Hematopoietic multipotent progenitor cell treated with erythropoietin and hydrocortisone succinate and interleukin-3 and kit ligand, for 6 days (in vitro differentiated cells): ENCODE data around the gene PTPN14.
A peak's percentile ranks its signal among the peaks of the same experiment; 100 is the strongest.

Experiments
- DNase-seq: peaks from one replicate; pipeline ENCODE4 v3.0.0-alpha.2; 2015

The PTPN14 gene

DNA sequence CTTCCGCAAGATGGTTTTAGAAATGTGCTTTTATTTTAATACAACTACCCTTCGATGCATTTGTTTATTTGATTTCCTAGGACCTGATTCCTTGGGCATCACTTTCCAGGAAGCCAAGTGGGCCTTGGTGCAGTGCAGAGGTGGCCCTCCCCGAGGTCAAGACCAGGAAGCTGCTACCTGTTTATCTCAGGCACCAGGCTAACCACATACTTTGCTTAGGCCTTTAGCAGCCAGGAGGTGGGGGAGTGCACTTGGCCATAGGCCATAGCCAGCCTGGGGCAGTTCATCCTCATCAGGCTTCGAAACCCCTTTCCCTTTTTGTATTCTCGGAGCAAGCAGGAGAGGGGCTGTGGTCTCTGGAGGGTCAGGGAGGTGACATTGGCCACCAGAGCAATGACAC, 225.0 kb downstream of the PTPN14 start:
- peak; percentile 56 for DNase-seq

DNA sequence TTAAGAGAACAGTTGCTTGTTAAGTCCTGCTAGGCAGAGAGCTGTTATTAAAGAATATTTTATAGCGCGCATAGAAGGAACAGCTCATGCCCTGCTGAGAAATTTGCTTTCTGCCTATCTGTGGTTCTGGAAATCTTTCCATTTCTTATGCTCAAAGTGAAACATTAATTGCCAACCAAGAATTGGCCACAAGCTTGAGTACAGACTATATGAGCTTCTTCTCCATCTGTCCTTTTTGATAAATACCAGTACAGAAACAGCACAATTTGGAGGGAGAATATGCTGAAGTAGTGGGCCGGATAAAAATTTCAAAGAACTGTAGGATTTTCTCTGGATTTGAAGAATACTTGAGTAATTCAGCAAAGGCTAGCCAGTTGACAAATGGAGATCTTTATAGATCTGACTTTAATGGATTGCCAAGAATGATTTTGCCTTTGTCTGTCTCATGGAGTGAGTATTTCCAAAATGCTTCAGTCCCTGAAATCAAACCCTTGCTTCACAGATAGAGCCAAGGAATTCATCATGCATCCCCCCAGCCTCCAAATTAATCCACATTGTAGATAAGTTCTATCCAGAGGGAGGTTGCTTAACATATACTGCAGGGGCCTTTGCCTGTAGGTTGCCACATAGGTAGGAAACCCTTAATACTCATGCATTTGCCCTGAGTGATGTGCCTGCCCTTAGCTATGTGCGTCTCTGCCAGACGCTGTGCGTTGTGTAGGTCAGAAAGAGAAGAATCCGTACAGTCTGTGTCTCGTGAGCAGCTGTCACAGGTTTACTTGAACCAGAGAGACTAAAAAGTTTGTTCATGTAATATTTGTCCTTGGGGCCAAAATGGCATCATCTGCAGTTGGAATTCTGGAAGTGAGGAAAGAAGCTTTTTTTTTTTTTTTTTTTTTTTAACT, 226.3 kb downstream of the PTPN14 start:
- DNase-seq: no peak

DNA sequence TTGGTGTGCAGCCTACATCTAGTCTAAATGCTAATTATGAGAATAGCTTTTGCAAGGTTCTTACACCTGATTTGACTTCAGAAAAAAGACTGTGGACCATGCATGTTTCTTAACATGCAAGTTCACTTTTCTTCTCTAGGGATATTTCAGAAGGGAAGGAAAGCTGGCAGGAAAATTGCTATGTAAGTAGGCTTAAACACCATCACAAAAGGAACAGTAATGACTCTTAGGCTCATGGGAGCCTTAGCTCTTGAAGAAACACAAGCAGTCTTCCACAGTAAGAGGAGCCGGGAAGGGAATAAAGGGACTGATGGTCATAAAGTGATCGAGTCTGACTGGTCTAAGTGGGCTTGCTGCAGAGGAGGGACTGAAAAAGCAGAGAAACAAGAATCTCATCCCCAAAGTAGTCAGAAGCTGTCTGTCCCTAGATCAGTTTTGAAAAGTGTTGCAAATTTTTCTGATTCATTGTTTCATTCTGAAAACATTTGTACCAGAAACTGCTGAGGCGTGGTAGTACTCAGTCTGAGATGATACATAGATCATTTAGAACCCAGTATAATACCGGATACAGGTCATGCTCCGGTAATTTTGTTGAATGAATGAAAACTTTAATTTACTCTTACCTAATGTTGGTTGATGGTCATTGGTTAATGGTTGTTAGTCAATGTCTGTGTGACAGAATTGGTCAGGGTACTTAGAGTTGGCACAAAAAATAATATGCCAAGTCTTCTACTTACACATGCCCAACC, 229.5 kb downstream of the PTPN14 start:
- no peak for DNase-seq

DNA sequence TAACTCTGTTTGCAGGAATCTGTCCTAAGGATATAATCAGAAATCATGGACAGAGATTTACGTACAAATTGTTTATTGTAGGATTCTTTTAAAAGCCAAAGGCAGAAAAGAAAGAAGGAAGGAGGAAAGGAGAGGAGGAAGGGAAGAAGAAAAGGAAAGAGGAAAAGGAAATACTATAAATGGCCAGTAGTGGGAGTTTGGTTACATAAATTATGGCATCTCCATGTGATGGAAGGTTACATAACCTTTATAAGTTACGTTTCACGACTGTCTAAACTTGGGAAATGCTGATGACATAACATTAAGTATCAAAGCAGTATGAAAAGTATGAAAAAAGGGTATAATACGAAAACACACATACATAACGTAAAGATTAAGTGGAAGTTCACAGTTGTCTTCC, 231.5 kb downstream of the PTPN14 start:
- peak; percentile 16 for DNase-seq

- no peak for DNase-seq
Measured at GRCh38 chr1:214318956-214319736, 232.3 kb downstream of the PTPN14 start.

DNA sequence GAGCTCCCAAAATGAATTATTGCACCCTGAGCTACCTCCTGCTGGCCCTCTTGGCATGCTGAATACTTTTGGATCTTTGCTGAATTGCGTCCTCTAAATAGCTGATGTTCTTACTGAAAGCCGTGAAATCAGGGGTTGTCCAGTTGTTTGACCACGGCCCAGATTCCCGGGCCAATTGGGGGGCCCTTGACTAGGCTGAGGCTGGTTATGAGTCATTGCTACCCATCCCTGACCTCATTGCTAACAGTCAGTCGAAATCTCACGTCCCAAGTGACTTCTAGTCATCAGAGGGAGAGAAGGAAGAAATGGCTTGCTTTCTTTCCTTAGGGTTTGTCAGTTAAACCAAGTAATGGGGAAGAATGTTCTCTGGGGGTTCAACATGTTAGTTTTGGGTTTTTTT, 233.0 kb downstream of the PTPN14 start:
- DNase-seq: no peak

DNA sequence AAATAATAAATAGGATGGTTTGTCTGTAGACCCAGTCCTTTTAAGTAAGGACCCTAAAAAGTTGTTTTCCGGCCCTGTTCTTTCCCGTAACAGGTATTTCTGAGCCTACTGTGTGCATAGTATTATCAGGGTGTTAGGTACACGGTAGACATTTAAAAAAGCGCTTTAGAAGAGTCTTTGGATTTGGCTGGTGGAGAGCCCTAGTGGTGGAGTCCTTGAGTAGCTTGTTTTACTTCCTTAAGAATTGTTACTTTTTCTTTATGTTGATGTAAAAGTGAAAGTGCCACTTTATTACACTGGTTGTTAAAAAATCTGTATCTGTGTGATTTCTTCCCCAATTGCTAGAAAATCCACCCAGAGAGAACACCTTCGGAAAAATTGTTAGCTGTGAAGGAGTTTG, 233.7 kb downstream of the PTPN14 start:
- no peak for DNase-seq

GRCh38 chr1:214317300-214317699, 234.1 kb downstream of the PTPN14 start:
- DNase-seq: no peak

- no peak for DNase-seq
Measured at GRCh38 chr1:214316593-214316992, 234.8 kb downstream of the PTPN14 start.

GRCh38 chr1:214314178-214314843, 237.1 kb downstream of the PTPN14 start:
- DNase-seq: no peak

GRCh38 chr1:214312530-214313051, 238.8 kb downstream of the PTPN14 start:
- no peak for DNase-seq

- DNase-seq: no peak
Measured at GRCh38 chr1:214310777-214311690, 240.4 kb downstream of the PTPN14 start.

DNA sequence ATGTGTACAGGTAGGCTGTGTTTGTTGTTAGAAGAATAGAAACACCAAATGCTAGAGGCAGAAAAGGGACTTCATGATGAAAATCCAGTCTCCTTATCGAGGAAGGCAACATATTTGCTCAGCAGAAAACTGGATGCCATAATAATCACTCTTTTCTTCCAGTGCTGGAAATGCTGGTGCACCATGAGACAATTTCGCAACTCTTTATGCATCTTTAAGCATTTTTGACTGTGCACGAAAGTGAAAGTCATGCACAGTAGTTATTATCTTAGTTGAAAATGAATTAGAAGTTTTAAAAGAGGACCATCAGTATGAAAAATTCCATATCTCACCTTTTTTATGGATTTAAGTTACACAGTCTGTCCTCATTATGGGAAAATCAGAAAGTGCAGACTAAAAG, 241.4 kb downstream of the PTPN14 start:
- peak; percentile 29 for DNase-seq

- DNase-seq: no peak
Measured at GRCh38 chr1:214306269-214306668, 245.1 kb downstream of the PTPN14 start.

DNA sequence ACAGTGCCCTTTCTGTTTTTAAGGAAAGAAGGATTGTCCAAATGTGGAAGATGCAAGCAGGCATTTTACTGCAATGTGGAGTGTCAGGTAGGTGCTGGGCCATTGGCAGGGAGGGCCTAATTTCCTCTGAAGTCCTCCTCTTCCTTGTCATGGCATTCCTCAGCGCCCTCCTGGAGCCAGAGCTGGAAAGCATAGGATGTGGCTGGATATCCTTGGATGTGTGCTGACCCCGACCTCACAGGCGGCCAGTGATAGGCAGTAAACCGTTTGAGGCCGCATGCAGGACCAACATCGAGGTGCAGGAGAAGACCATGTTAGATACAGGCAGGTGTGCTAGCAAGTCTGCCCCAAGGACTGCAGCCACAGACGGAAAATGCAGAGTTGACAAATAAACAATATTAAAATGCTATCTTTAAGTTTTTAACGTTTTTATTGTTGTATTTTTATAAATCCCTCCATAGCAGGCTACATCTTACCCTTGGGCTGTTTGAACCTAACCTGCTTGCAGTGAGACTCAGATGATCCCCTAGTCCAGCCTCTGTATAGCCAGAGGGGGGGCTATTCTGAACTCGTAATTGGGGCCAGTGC, 246.1 kb downstream of the PTPN14 start:
- DNase-seq: no peak

GRCh38 chr1:214303141-214303930, 248.1 kb downstream of the PTPN14 start:
- DNase-seq: no peak

- no peak for DNase-seq
Measured at GRCh38 chr1:214301526-214301925, 249.9 kb downstream of the PTPN14 start.

- no peak for DNase-seq
Measured at GRCh38 chr1:214300149-214300780, 251.1 kb downstream of the PTPN14 start.
